GM18499 (cell line): ENCODE measurements around the gene GMPPA.

Experiments used
- ATAC-seq: cut with Tn5 transposase; IDR thresholded peaks from one replicate; pipeline ENCODE4 v1.9.1; 2021; ENCODE audit warnings: moderate number of reproducible peaks; ENCODE audit not compliant: insufficient read depth, unreplicated experiment

GMPPA gene

DNA sequence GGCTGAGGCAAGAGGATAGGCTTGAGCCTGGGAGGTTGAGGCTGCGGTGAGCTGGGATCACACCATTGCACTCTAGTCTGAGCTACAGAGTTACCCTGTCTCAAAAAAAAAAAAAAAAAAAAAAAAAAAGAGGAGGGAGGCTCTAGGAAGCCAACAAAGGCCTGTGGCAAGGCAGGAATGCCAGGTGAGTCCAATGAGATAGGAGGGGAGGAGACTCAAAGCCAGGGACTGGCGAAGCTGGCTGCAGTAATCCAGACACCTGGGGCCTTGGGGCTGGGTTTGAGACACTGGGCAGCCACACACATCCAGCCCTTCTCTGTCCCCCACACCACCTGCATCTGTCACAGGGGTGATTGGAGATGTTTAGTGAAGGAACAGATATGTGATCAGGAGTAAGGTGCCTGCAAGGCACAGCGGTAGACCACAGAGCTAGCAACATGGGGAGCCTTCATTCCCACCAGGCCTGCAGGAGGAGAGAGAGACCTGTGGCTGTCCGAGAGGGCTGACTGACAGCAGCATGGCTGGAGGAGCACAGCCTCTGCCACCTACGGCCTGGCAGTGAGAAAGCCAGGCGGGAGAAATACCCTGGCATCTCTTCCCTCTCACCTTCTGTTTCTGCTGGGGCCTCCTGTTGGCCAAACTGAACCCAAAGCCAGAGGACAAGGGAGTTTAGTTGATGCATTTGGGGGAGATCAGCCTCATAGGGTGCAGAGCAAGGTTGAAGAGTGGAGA, 35.4 kb downstream of the GMPPA start:
- ATAC-seq: no peak

GRCh38 chr2:219536425-219536824, 37.7 kb downstream of the GMPPA start:
- no peak for ATAC-seq

GRCh38 chr2:219536967-219537366, 38.3 kb downstream of the GMPPA start:
- no peak for ATAC-seq

- no peak for ATAC-seq
Observed at GRCh38 chr2:219537657-219538488, 39.2 kb downstream of the GMPPA start.

- no peak for ATAC-seq
Observed at GRCh38 chr2:219538504-219538951, 39.8 kb downstream of the GMPPA start.

- ATAC-seq: no peak
Observed at GRCh38 chr2:219538956-219539788, 40.5 kb downstream of the GMPPA start.

GRCh38 chr2:219539926-219540678, 41.4 kb downstream of the GMPPA start:
- no peak for ATAC-seq

DNA sequence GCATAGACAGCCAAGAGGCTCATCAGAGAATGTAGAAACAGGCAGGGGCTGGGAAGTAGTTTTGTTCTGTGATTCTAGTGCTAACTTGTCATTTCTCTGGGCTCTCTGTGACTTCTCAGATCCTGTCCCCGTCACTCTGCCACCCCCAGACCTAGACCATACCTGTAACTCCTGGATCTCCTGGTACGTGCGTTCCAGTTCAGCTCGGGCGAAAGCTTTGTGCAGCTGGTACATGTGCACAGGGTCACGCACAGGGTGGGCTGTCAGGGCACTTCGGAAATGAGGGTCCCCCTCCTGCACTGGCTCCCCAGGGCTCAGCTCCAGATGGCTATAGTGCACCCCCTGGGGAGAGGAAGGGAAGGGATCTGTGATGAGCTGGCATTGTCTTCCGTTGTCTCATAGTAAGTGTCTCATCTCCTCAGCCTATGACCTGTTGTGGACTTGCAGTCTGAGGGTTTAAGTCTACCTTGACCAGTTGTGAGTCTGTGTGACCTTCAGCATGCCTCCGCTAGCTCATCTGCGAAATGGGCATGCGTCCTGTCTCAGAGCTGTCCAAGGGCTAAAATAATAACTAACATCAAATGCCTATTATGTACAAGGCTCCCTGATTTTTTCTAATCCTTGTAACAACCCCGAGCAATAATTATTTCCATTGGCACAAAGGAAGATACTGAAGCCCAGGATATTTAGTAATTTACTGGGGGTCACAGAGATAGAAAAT, 42.3 kb downstream of the GMPPA start:
- ATAC-seq: no peak

- ATAC-seq: peak; percentile 46
Observed at GRCh38 chr2:219541611-219542180, 43.0 kb downstream of the GMPPA start.

GRCh38 chr2:219542931-219543595, 44.4 kb downstream of the GMPPA start:
- ATAC-seq: peak; percentile 4

DNA sequence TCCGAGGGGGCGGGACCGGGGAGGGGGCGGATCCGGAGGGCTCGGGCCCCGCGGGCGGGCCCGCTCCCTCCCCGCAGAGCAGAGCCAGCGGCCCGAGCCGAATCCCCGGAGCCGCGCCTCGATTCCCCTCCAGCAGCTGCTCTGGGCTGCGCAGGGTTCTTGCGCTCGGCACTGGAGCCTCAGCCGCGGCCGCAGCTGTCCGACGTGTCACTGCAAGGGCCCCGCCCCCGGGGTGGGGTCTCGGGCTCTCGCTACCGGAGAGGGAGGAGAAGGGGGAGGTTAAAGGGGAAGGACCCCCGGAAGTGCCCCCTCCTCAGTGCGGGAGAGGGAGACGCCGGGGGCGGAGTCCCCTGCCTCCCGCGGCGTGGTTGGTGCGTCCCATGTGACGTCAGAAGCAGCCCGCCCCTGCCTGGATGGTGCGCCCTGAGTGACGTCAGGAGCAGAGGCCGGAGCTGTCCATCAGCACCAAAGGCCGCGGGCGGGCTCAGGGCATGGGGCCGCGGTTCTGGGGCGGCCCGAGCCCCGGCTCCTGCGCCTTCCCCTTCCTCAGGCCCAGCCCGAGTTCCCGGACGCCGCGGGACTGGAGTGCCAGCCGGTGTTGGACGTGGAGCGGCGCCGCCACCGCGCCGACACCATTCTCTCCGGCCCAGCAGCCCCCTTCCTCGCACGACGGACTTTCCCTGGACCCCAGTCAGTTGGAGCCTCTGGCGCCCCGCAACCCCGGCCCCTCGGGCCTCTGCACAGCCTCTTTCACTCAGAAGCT, 45.1 kb downstream of the GMPPA start, which contains the start of the genes CHPF and TMEM198:
Gene CHPF (minus strand): TSS at position 214 of the 763 bp plus-strand sequence. CDS start 271 bp downstream, outside the sequence.
Gene TMEM198 (plus strand): TSS at position 433 of the 763 bp plus-strand sequence. CDS start 700 bp downstream, outside the sequence.
- ATAC-seq: peak; percentile 47

DNA sequence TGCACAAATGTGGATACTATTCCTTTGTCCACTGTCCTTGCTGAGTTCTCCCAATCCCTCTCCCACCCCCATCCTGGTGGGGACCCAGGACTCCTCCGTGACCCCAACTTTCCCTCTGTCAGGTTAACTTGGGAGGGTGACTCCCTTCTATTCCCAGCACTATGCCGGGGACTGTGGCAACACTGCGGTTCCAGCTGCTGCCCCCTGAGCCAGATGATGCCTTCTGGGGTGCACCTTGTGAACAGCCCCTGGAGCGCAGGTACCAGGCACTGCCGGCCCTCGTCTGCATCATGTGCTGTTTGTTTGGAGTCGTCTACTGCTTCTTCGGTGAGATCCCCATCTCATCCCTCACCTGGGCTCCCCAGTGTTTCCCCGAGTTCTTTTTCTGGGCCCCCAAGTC, 45.9 kb downstream of the GMPPA start:
- no peak for ATAC-seq

DNA sequence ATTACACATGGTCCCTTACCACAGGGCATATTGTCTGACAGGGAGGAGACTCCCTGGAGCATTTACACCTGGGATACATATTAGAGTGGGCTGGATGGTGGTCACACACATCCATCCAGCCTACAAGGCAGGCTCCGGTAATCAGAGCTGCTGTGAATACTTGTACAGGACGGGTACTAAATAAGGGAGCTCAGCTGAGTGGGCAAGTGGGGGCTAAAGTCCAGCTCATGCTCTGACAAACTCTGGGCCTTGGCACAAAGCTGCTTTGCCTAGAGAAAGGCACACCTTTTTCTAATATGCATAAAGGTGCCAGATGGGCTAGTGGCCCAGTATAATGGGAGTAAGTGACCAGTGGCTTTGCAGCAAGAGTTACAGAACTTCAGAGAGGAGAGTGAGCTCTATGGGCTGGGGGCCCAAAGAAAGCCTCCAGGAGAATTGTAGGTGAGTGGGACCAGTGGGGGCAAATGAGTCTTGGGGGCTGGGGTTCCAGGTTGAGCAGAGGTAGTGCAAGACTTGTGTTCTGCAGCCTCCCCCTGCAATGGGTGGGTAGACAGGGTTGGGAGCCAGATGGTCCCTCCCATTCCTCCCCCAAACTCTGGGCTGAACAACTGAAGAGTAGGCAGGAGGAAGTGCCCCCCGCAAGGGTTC, 46.7 kb downstream of the GMPPA start:
- no peak for ATAC-seq

- no peak for ATAC-seq
Observed at GRCh38 chr2:219545943-219546352, 47.3 kb downstream of the GMPPA start.

GRCh38 chr2:219547621-219548020, 48.9 kb downstream of the GMPPA start:
- no peak for ATAC-seq

- ATAC-seq: no peak
Observed at GRCh38 chr2:219548990-219549389, 50.3 kb downstream of the GMPPA start.

- ATAC-seq: no peak
Observed at GRCh38 chr2:219549619-219550018, 50.9 kb downstream of the GMPPA start.
